ENCODE measurements around the gene KIAA0930. TPM values are rescaled to one million over a fixed set of nuclear protein-coding genes. Genes with fewer than 3 reads are reported as not detected.
A peak's percentile ranks its signal among the peaks of the same experiment; 100 is the strongest.

Gene KIAA0930
- total and polyA plus RNA-seq, 2 donors (not counting 1 experiment from before 2014, with no cell fraction given): 27.0 to 46.8 TPM

DNA sequence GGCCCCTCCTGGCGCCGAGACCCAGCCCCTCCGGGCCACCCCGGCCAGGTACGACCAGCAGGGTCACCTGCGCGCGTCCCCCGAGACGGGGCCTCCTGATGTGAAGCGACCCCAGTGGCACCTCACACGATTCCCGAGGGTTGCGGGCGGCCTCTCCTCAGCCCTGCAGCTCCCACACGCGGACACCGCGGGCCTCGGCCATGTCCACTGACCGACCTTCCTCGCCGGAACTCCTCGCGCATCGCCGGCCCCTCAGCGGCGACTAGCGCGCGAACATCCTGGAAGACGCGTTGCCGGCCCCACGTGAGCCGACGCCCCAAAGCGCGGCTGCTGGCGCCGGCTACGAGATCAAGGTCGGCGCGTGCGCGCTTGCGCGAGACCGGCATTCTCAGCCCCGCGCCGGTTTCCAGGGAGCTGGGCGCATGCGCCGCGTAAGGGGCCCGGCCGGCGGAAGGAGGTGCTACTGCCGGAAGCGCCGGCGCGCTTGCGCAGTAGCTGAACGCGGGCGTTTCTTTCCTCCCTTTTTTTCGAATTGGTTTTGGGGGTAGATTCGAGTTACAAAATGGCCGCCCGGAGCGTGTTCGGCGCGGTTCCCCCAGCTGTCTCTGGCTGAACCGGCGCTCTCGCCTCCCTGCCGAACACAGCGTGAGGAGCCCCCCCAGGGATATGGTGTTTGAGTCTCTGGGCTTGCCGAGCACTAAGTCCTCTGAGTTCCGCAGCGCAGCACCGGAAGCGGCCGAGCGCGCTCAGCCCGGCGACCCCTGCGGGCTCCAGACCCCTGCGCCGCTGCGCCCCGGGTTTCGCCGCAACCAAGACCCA is 77.0 kb downstream of the KIAA0930 start, which contains the start of gene NUP50:
NUP50 (plus strand) TSS at position 475 of the 819 bp plus-strand sequence. CDS start 4,253 bp downstream, outside the sequence.
- DNase-seq (peak; percentile 99), ATAC-seq (ENCODE audit: low read depth) (peak; percentile 79)
- H3K4me3 ChIP-seq (ENCODE audit: control extremely low read depth in 1 of 5, extremely low read depth in 1 of 5, insufficient read depth in 1 of 5, low read depth in 2 of 5, low read length in 4 of 5): peak within 1 kb of the TSS; percentile 76 to 89 (median 82)
- H3K9me3 ChIP-seq (ENCODE audit: control extremely low read depth in 1 of 3, control insufficient read depth in 2 of 3, insufficient read depth in 1 of 3, low read length in 2 of 3): no peaks in the 10 kb centered on the region
- POLR2A ChIA-PET: interaction anchor here (0.5 to 1.8 kb wide), 3 partner anchors 13 to 103 kb away, joined by 3 to 9 read pairs (median 4); no protein-coding TSS in a partner anchor
- WGBS (ENCODE audit: insufficient coverage): under 1% methylated on average over 100 of the region's 100 CpGs
- peaks cover 60% of the 10 kb centered on the region for H3K79me2 ChIP-seq (ENCODE audit: control insufficient read depth, insufficient read depth, low read length)
- peak within 1 kb of the TSS; percentile 91 for H2AFZ ChIP-seq (ENCODE audit: insufficient read depth, low read depth, low read length, poor library complexity, severe bottlenecking)
- H3K36me3 ChIP-seq (replicated peaks in 1 of 2; ENCODE audit: control extremely low read depth in 1 of 2, control insufficient read depth in 1 of 2, extremely low read depth in 1 of 2, insufficient read depth in 2 of 2, low read length in 1 of 2): peaks cover 4 to 18% of the 10 kb centered on the region in 2 experiments
- intact Hi-C loops (cut with micrococcal nuclease): loop anchor here (1.0 to 5.0 kb wide), 4 partner anchors 72 to 155 kb away; partner anchors contain the start of gene KIAA0930
- H4K20me1 ChIP-seq (ENCODE audit: control insufficient read depth, insufficient read depth, low read length, poor library complexity, severe bottlenecking): peaks cover 14% of the 10 kb centered on the region
- CTCF ChIA-PET: interaction anchor here (0.6 to 1.6 kb wide), 6 partner anchors 12 to 909 kb away, joined by 3 to 8 read pairs (median 4); no protein-coding TSS in a partner anchor
- peaks cover 19 to 23% of the 10 kb centered on the region in 2 donors for H3K4me1 ChIP-seq (ENCODE audit: control insufficient read depth in 2 of 2, insufficient read depth in 2 of 2, low read length in 2 of 2)
- Mint-ChIP-seq H3K27me3 (no peaks in the 10 kb centered on the region), H3K4me1 (peaks cover 47% of the 10 kb centered on the region), H3K9me3 (ENCODE audit: insufficient read depth) (no peaks in the 10 kb centered on the region), H3K27ac (peak within 1 kb of the TSS; percentile 94), H3K4me3 (peak within 1 kb of the TSS; percentile 92)
- TF ChIP-seq EZH2 (IDR thresholded peaks at IDR 0.05; ENCODE audit: borderline replicate concordance, insufficient read depth, low read depth, low read length, poor library complexity, severe bottlenecking): no peak
- TF ChIP-seq, protein P1, sequence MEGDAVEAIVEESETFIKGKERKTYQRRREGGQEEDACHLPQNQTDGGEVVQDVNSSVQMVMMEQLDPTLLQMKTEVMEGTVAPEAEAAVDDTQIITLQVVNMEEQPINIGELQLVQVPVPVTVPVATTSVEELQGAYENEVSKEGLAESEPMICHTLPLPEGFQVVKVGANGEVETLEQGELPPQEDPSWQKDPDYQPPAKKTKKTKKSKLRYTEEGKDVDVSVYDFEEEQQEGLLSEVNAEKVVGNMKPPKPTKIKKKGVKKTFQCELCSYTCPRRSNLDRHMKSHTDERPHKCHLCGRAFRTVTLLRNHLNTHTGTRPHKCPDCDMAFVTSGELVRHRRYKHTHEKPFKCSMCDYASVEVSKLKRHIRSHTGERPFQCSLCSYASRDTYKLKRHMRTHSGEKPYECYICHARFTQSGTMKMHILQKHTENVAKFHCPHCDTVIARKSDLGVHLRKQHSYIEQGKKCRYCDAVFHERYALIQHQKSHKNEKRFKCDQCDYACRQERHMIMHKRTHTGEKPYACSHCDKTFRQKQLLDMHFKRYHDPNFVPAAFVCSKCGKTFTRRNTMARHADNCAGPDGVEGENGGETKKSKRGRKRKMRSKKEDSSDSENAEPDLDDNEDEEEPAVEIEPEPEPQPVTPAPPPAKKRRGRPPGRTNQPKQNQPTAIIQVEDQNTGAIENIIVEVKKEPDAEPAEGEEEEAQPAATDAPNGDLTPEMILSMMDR (IDR thresholded peaks at IDR 0.05): no peak
- peak within 1 kb of the TSS; percentile 73 for H3K9ac ChIP-seq (ENCODE audit: low read length)
- H3K27me3 ChIP-seq (replicated peaks in 1 of 4; ENCODE audit: control extremely low read depth in 1 of 4, control insufficient read depth in 3 of 4, insufficient read depth in 4 of 4, low read length in 3 of 4): no peaks in the 10 kb centered on the region
- H3K4me2 ChIP-seq (replicated peaks; ENCODE audit: low read depth, low read length, poor library complexity, severe bottlenecking): peak within 1 kb of the TSS; percentile 81
- peak within 1 kb of the TSS; percentile 81 to 94 for H3K27ac ChIP-seq (ENCODE audit: low read length in 2 of 2)

All from B cell (primary cell).